Mesodermal cell (in vitro differentiated cells): Measurements from ENCODE around the gene SORCS3.

Experiments
- H3K27ac ChIP-seq: 2 replicates; pipeline ENCODE4 v1.7.0; 2013; ENCODE audit warnings: mild to moderate bottlenecking, low read depth, low read length, moderate library complexity; ENCODE audit not compliant: severe bottlenecking
- H3K36me3 ChIP-seq: 2 replicates; pipeline ENCODE4 v1.7.1; 2013; ENCODE audit warnings: mild to moderate bottlenecking, low read length, moderate library complexity; ENCODE audit not compliant: control insufficient read depth, insufficient read depth
- H3K4me1 ChIP-seq: one replicate; pipeline ENCODE4 v1.7.1; 2013; ENCODE audit warnings: mild to moderate bottlenecking, low read length; ENCODE audit not compliant: insufficient read depth, control insufficient read depth, poor library complexity, severe bottlenecking
- H3K4me3 ChIP-seq: 2 replicates; pipeline ENCODE4 v1.7.0; 2013; ENCODE audit warnings: low read length, control low read depth, mild to moderate bottlenecking; ENCODE audit not compliant: insufficient read depth, poor library complexity, severe bottlenecking; ENCODE audit errors: extremely low read depth
- H3K9me3 ChIP-seq: 2 replicates; pipeline ENCODE4 v1.7.1; 2013; ENCODE audit warnings: mild to moderate bottlenecking, low read length, moderate library complexity; ENCODE audit not compliant: control insufficient read depth
- WGBS, 2 experiments: methylation state at CpG; one replicate each; pipeline ENCODE4 v1.1.5; 2013; ENCODE audit warnings: missing lambda C conversion rate in 2 of 2; ENCODE audit not compliant: insufficient coverage in 2 of 2; 5-methylcytosine and 5-hydroxymethylcytosine counted together

SORCS3 gene

DNA sequence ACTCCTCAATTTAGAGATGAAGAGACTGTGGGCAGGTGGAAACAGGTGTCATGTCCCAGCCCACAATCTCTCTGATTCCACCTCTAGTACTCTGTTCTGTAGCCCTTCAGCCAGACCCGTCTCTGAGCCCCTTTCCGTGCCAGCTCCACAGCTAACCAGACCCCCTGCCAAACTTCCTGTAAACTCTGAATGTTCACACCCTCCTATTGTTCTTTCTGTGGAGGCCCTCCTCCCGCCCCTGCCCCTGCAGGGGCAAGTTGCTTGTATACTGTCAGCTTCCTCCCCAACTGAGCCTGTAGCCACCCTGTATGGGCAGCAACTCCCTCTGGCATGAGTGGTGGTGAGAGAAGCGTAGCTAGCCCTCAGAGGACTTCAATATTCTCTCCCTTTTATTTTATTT lies 520.7 kb downstream of the SORCS3 start:
- Histone ChIP-seq H3K9me3 (no peaks in the 10 kb centered on the region), H3K27ac (no peak overlapping the region), H3K36me3 (no peaks in the 10 kb centered on the region), H3K4me1 (no peaks in the 10 kb centered on the region), H3K4me3 (no peak overlapping the region)
- WGBS, 2 experiments: 36 to 45% methylated on average over 2 of the region's 4 CpGs

DNA sequence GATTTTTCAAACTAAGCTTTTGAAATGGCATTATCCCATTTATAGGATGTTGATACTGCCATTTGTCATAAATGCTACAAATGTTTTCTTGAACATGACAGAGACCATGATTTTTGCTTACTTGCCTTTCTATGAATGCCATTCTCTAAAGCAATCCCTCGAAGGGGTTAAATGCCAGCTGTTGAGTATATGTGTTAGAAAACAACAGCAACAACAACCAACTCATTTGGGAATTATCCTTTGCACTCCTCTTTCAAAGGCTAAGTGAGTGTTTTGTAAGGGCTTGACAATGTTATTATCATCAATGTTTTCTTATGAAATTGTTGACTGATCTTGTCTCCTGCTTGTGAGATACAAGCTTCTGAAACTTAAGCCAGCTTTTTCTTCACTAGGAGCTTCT lies 529.4 kb downstream of the SORCS3 start:
- Histone ChIP-seq H3K4me3 (no peak overlapping the region), H3K9me3 (no peaks in the 10 kb centered on the region), H3K27ac (no peak overlapping the region), H3K4me1 (no peaks in the 10 kb centered on the region), H3K36me3 (no peaks in the 10 kb centered on the region)
- no CpG with 5 or more reads among the region's 1 CpG for WGBS, 2 experiments

DNA sequence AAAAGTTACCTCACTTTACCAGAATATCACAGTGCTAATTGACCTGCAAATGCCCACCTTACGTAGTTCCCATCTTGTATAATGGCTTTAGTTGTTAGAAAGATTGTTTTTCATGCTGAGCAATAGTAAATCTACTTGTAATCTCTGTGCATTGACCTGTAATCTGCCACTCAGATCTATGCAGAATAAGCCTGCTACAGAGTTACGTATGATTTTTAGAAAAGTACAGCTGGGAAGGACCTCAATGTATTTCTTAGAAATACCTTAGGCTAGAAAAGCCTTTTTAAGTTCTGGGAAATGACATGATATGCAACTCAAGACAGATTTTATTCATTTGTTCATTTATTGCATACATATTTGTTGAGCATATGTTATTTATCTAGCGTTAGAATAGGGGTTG lies 530.9 kb downstream of the SORCS3 start:
- H3K27ac ChIP-seq: no peak overlapping the region
- H3K4me3 ChIP-seq: no peak overlapping the region
- H3K4me1 ChIP-seq: no peaks in the 10 kb centered on the region
- WGBS, 2 experiments: 100% methylated on average over 1 of the region's 3 CpGs; no CpG with 5 or more reads in 1 of the 2 experiments
- H3K9me3 ChIP-seq: no peaks in the 10 kb centered on the region
- H3K36me3 ChIP-seq: no peaks in the 10 kb centered on the region

DNA sequence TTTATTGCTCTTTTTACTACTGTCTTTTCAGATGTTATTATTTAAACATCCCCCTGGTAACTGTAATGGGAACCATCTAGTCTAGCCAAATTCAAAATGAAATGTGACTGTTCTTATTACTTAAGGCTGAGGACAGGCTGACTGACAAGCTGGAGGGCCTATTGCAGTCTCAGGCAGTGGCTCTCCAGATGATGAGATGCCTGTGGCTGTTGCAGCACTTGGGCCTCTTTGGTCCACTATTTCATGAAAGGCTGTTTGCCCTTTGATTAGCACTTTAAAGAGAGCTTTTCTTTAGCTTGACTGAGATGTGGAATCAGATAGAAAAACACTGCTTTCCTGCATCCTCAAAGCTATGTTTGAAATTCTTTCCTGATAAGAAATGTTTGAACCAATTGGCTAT lies 540.5 kb downstream of the SORCS3 start:
- Histone ChIP-seq H3K36me3 (no peaks in the 10 kb centered on the region), H3K4me3 (no peak overlapping the region), H3K27ac (no peak overlapping the region), H3K4me1 (no peaks in the 10 kb centered on the region), H3K9me3 (no peaks in the 10 kb centered on the region)

DNA sequence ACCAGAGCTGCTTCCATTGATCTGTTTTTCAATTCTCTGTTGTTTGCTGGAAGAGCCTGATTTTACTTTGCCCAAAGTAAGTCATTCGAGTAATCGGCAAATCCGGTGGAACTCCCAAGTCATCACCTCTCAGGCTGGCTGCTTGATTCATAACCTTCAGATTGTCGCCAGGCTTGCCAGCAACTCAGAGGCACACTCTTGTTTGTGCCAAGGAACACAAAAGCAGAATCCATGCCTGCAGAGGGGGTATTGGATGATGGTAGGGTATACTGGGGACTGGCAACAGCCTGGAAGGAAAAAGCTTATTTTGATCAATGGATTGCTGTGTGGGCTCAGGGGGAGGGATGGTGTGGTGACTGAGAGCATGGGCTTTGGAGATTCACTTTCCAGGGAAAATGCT lies 542.4 kb downstream of the SORCS3 start:
- Histone ChIP-seq H3K36me3 (no peaks in the 10 kb centered on the region), H3K4me3 (no peak overlapping the region)
- 98 to 100% methylated on average over 3 to 4 of the region's 4 CpGs for WGBS, 2 experiments

DNA sequence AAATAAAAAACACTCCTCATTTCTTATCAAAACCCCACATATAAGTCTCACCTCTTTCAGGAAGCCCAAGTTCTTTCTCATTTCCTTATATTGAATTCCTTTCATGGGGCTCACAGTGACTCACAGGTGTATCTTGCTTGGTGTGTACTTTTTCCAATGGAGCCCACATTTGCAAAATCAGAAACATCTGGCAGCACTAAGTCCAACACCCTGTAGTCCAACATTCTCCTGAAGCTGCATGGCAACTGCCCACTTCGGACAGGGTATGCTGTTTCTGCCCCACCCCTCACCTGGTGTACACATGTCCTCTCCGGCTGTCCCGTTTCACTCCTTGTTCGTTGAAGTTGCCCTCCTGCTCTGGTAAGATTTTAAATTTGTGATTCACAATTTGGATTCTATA lies 544.1 kb downstream of the SORCS3 start:
- Histone ChIP-seq H3K9me3 (no peaks in the 10 kb centered on the region), H3K4me1 (peaks cover 4% of the 10 kb centered on the region), H3K4me3 (no peak overlapping the region), H3K27ac (no peak overlapping the region), H3K36me3 (no peaks in the 10 kb centered on the region)
- WGBS, 2 experiments: 83 to 90% methylated on average over 2 to 3 of the region's 4 CpGs

More for the DNA sequence above, 542.4 kb downstream of the SORCS3 start:
- Histone ChIP-seq H3K4me1 (no peaks in the 10 kb centered on the region), H3K27ac (no peak overlapping the region), H3K9me3 (no peaks in the 10 kb centered on the region)

DNA sequence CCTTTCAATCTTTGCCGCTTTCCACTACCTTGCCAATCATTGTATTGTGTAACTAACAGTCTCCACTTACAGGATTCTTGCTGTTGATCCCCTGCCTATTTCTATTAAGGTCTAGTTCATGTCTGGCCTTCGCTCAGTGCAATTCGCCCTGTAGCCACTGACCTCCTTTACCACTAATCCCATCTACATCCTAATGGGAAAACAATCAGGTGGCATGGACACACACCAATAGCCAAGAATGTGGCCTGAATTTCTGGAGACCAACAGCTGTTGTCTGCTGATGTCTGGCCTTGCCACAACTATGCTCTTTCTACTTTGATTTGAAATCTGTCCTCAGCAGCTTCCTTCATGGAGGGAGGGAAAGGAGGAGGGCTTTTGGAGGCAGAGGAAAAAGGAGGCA lies 546.2 kb downstream of the SORCS3 start:
- H3K9me3 ChIP-seq: no peaks in the 10 kb centered on the region
- H3K36me3 ChIP-seq: no peaks in the 10 kb centered on the region
- H3K4me1 ChIP-seq: peaks cover 4% of the 10 kb centered on the region
- H3K4me3 ChIP-seq: no peak overlapping the region
- H3K27ac ChIP-seq: no peak overlapping the region
- 78 to 91% methylated on average over 3 of the region's 3 CpGs for WGBS, 2 experiments

DNA sequence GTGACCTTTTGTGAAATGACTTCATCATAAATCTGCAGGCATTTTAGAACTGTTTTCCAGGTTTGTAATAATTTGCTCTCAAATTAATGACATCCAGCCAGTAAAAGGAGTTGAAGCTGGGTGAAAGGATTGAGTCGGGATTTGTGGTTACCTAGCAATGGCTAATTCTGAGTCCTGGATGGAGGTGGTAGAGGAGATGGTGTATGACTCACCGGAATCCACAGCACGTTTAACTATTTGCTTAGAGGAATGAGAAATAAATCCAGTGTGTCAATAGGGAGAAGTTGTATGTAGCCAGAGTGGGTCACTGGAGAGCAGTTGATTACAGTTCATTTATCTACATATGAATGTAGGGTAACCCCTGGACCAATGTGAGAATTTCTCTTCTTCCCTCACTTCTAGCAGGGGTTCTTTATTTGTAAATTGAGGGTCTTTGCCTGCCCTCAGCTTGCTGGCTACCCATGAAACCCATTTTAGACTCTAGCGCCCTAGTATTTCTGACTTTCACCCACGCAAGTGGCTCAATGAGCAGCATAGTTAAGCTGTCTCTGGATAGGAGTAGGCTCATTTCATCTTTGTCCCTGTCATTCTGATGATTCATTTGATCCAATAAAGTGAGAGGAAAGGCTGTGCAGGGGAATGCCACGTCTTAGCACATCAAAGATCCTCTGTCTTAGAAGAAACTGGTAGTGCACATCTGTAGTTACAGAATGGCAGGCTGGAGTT lies 547.8 kb downstream of the SORCS3 start:
- Histone ChIP-seq H3K9me3 (no peaks in the 10 kb centered on the region), H3K27ac (peak overlapping the region; percentile 11), H3K4me1 (peaks cover 4% of the 10 kb centered on the region), H3K4me3 (no peak overlapping the region), H3K36me3 (no peaks in the 10 kb centered on the region)
- 80 to 86% methylated on average over 2 to 4 of the region's 6 CpGs for WGBS, 2 experiments

DNA sequence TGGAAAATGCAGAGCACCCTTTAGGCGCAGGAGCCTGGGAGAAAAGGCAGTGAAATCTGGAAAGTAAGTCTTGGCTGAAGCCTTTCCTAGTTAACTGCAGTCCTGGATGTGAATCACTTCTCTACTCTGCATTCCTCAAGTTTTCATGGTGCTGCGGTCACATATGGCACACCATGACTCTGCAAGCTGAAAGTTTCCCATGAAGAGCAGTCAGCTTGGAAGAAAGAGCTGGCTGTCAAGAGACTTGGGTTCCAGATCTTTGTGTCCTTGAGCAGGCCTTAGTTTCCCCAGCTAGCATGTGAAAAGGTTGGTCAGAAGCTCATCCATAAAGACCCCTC lies 548.3 kb downstream of the SORCS3 start:
- Histone ChIP-seq H3K4me1 (peaks cover 4% of the 10 kb centered on the region), H3K4me3 (no peak overlapping the region), H3K27ac (peak overlapping the region; percentile 11), H3K9me3 (no peaks in the 10 kb centered on the region), H3K36me3 (no peaks in the 10 kb centered on the region)
- WGBS, 2 experiments: 83 to 93% methylated on average over 2 of the region's 2 CpGs

DNA sequence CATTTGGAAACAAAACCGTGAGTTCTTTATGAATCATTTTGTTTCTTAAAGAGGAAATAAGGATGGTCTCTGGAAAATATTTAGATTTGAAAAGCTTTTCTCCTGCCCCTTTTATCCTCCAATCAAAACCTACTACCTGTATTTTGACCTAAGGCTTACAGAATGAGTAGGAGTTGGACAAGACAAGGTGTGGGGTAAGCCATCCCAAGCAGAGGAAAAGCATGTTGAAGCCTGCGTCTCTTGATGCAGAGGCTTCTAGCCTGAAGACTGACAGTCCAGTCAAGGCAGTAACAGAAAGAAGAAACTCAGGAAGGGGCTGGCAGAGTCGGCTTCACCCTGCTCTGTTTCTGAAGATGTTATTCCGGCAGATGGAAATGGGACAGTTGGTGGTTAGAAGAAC lies 551.1 kb downstream of the SORCS3 start:
- Histone ChIP-seq H3K27ac (no peak overlapping the region), H3K36me3 (no peaks in the 10 kb centered on the region), H3K4me3 (no peak overlapping the region), H3K9me3 (no peaks in the 10 kb centered on the region), H3K4me1 (peaks cover 4% of the 10 kb centered on the region)
- 83 to 89% methylated on average over 2 to 3 of the region's 4 CpGs for WGBS, 2 experiments

DNA sequence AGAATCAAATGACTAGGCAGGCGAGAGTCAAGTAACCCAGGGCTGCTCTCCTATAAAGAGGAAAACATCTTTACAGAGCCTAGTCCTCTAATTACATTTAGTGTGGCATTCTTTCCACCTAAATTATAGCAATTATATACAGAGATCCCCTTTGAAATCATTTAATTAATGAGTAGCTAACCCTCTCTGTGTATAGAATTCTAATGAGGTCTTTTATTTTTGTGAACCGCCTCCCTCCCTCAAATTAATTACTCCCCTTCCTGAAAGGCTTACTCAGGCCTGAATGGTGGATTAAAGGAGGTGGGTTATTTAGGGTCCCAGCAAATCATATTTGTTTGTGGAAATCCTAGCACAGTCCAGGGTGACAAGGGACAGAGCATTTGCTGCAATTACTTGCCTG lies 551.8 kb downstream of the SORCS3 start:
- no peaks in the 10 kb centered on the region for H3K36me3 ChIP-seq
- no peak overlapping the region for H3K27ac ChIP-seq
- H3K9me3 ChIP-seq: no peaks in the 10 kb centered on the region
- peaks cover 4% of the 10 kb centered on the region for H3K4me1 ChIP-seq
- H3K4me3 ChIP-seq: no peak overlapping the region
- 100% methylated on average over 1 of the region's 2 CpGs; no CpG with 5 or more reads in 1 of the 2 experiments for WGBS, 2 experiments
